ENCODE measurements around the gene SMARCD3. TPM values are rescaled to one million over a fixed set of nuclear protein-coding genes. Genes with fewer than 3 reads are reported as not detected.

Gene SMARCD3
- total and polyA plus RNA-seq, 2 experiments from 2014 or later = 3.3 to 4.0 TPM

- Histone ChIP-seq H3K27ac (ENCODE audit: low read depth) (no peak overlapping the region), H3F3A (replicated peaks; ENCODE audit: low read depth) (no peaks in the 10 kb centered on the region), H3K9me2 (ENCODE audit: insufficient read depth) (no peaks in the 10 kb centered on the region), H2AFZ (peak overlapping the region; percentile 98), H3K79me2 (replicated peaks; ENCODE audit: insufficient read depth) (no peaks in the 10 kb centered on the region), H3K36me3 (ENCODE audit: insufficient read depth) (no peaks in the 10 kb centered on the region), H3K4me2 (peak overlapping the region; percentile 74), H4K20me1 (replicated peaks; ENCODE audit: insufficient read depth) (no peaks in the 10 kb centered on the region), H3K4me1 (ENCODE audit: insufficient read depth) (peaks cover 6% of the 10 kb centered on the region; the same call in 1 of the 2 replicates), H3K4me3 (peak overlapping the region; percentile 51), H3K27me3 (ENCODE audit: insufficient read depth) (peaks cover 21% of the 10 kb centered on the region)
- H3K4me1 Mint-ChIP-seq = peaks cover 25% of the 10 kb centered on the region
- H3K27me3 Mint-ChIP-seq (ENCODE audit: insufficient read depth, low read depth, poor library complexity) = peaks cover 32% of the 10 kb centered on the region
- no peak overlapping the region for H3K27ac Mint-ChIP-seq
- H3K4me3 Mint-ChIP-seq = peak overlapping the region; percentile 69
- DNase-seq (ENCODE audit: low spot score) (no peak), ATAC-seq (peak; percentile 40)
- TF ChIP-seq POLR2AphosphoS5 (IDR thresholded peaks at IDR 0.05; ENCODE audit: low read depth) (no peak), NANOG (IDR thresholded peaks at IDR 0.05; ENCODE audit: borderline replicate concordance) (no peak), JUNB (IDR thresholded peaks at IDR 0.05; ENCODE audit: unreplicated experiment) (no peak)
- no peaks in the 10 kb centered on the region for H3K9me3 Mint-ChIP-seq
- no peaks in the 10 kb centered on the region for H3K36me3 Mint-ChIP-seq (ENCODE audit: low read depth)
These were observed 29.1 kb upstream of the SMARCD3 start for GRCh38 chr7:151277631-151278030.

- Mint-ChIP-seq H3K9me3 (no peaks in the 10 kb centered on the region), H3K36me3 (ENCODE audit: low read depth) (no peaks in the 10 kb centered on the region), H3K27ac (no peak overlapping the region), H3K4me1 (peaks cover 24% of the 10 kb centered on the region), H3K27me3 (ENCODE audit: insufficient read depth, low read depth, poor library complexity) (peaks cover 29% of the 10 kb centered on the region), H3K4me3 (peak overlapping the region; percentile 69)
- peaks cover 21% of the 10 kb centered on the region for H3K27me3 ChIP-seq (ENCODE audit: insufficient read depth)
- H3K4me2 ChIP-seq = peak overlapping the region; percentile 74
- peaks cover 6% of the 10 kb centered on the region; the same call in 1 of the 2 replicates for H3K4me1 ChIP-seq (ENCODE audit: insufficient read depth)
- peak overlapping the region; percentile 51 for H3K4me3 ChIP-seq
- H3F3A ChIP-seq (replicated peaks; ENCODE audit: low read depth) = no peaks in the 10 kb centered on the region
- H3K79me2 ChIP-seq (replicated peaks; ENCODE audit: insufficient read depth) = no peaks in the 10 kb centered on the region
- peak; percentile 86 for DNase-seq (ENCODE audit: low spot score)
- H2AFZ ChIP-seq = peak overlapping the region; percentile 98
- no peak overlapping the region for H3K27ac ChIP-seq (ENCODE audit: low read depth)
- H4K20me1 ChIP-seq (replicated peaks; ENCODE audit: insufficient read depth) = no peaks in the 10 kb centered on the region
- no peaks in the 10 kb centered on the region for H3K36me3 ChIP-seq (ENCODE audit: insufficient read depth)
- ATAC-seq = peak; percentile 84
- no peaks in the 10 kb centered on the region for H3K9me2 ChIP-seq (ENCODE audit: insufficient read depth)
- TF ChIP-seq CREB1 (CRISPR knock-in tag; IDR thresholded peaks at IDR 0.05; ENCODE audit: low read depth) = no peak
- TF ChIP-seq EZH2phosphoT487 (IDR thresholded peaks at IDR 0.05; ENCODE audit: unreplicated experiment) = no peak
- no peak for TF ChIP-seq ZNF331 (CRISPR knock-in tag; IDR thresholded peaks at IDR 0.05; ENCODE audit: low read depth)
- TF ChIP-seq ZNF114 (CRISPR knock-in tag; IDR thresholded peaks at IDR 0.05) = no peak
- TF ChIP-seq NANOG (IDR thresholded peaks at IDR 0.05; ENCODE audit: borderline replicate concordance) = no peak
- no peak for TF ChIP-seq ZNF462 (CRISPR knock-in tag; IDR thresholded peaks at IDR 0.05)
- TF ChIP-seq EZH2 (IDR thresholded peaks at IDR 0.05; ENCODE audit: low read depth, unreplicated experiment) = no peak
- TF ChIP-seq REST (IDR thresholded peaks at IDR 0.05; ENCODE audit: unreplicated experiment) = no peak
These were observed 28.4 kb upstream of the SMARCD3 start for GRCh38 chr7:151276666-151277590.

Measured in GM23338 (cell line).